GM23338 (cell line): ENCODE results near the gene NLK.

Source experiments
- CREB1 ChIP-seq: fragments of 250-450 bp; sonication (Bioruptor Pico); IDR thresholded peaks from 2 replicates; pipeline ENCODE4 v1.5.0; 2020; ENCODE audit warnings: low read depth, mild to moderate bottlenecking, moderate library complexity
- CTCF ChIP-seq, 2 experiments: fragments of 200-600 bp in 1 of 2; sonication (generic) in 1 of 2; conservative IDR thresholded peaks; 2 replicates each; pipeline versions ENCODE4 v1.5.1 to v1.6.1; 2016 to 2017; ENCODE audit warnings: antibody characterized with exemption in 2 of 2, low read depth in 2 of 2, mild to moderate bottlenecking in 2 of 2, moderate library complexity in 1 of 2
- ETS1 ChIP-seq: IDR thresholded peaks from 2 replicates; pipeline ENCODE4 v1.6.1; 2016; ENCODE audit warnings: antibody characterized with exemption
- EZH2 ChIP-seq: fragments of 200-600 bp; sonication (generic); IDR thresholded peaks from one replicate; pipeline ENCODE4 v1.8.0; 2017; ENCODE audit warnings: antibody characterized with exemption, mild to moderate bottlenecking, low read depth; ENCODE audit not compliant: unreplicated experiment
- EZH2phosphoT487 ChIP-seq: fragments of 200-600 bp; sonication (generic); IDR thresholded peaks from one replicate; pipeline ENCODE4 v1.8.1; 2018; ENCODE audit warnings: antibody characterized with exemption; ENCODE audit not compliant: unreplicated experiment
- JUNB ChIP-seq: IDR thresholded peaks from one replicate; pipeline ENCODE4 v1.6.1; 2016; ENCODE audit warnings: antibody characterized with exemption; ENCODE audit not compliant: unreplicated experiment
- NANOG ChIP-seq: IDR thresholded peaks from 2 replicates; pipeline ENCODE4 v1.6.1; 2016; ENCODE audit warnings: antibody characterized with exemption, borderline replicate concordance
- POLR2AphosphoS5 ChIP-seq: IDR thresholded peaks from 2 replicates; pipeline ENCODE4 v1.6.1; 2016; ENCODE audit warnings: antibody characterized with exemption, low read depth
- STAT1 ChIP-seq: IDR thresholded peaks from one replicate; pipeline ENCODE4 v1.6.1; 2016; ENCODE audit warnings: antibody characterized with exemption; ENCODE audit not compliant: unreplicated experiment
- ZNF114 ChIP-seq: fragments of 250-450 bp; sonication (Bioruptor Pico); IDR thresholded peaks from 2 replicates; pipeline ENCODE4 v1.5.0; 2020; ENCODE audit warnings: mild to moderate bottlenecking, moderate library complexity
- ZNF462 ChIP-seq: fragments of 250-450 bp; sonication (Bioruptor Pico); IDR thresholded peaks from 2 replicates; pipeline ENCODE4 v1.5.0; 2020; ENCODE audit warnings: mild to moderate bottlenecking, moderate library complexity
- TF ChIP-seq, protein P1 (sequence below): IDR thresholded peaks from one replicate; pipeline ENCODE4 v1.6.1; 2018; ENCODE audit warnings: antibody characterized with exemption; ENCODE audit not compliant: unreplicated experiment

GRCh38 chr17:28053725-28054124 is 11.2 kb downstream of the NLK start:
- no peak for TF ChIP-seq ETS1
- TF ChIP-seq EZH2, result no peak
- no peak for TF ChIP-seq JUNB
- no peak for TF ChIP-seq CTCF (conservative IDR thresholded peaks at IDR 0.05; ENCODE audit: low read depth in 2 of 2)
- no peak for TF ChIP-seq EZH2phosphoT487
- TF ChIP-seq, protein P1, sequence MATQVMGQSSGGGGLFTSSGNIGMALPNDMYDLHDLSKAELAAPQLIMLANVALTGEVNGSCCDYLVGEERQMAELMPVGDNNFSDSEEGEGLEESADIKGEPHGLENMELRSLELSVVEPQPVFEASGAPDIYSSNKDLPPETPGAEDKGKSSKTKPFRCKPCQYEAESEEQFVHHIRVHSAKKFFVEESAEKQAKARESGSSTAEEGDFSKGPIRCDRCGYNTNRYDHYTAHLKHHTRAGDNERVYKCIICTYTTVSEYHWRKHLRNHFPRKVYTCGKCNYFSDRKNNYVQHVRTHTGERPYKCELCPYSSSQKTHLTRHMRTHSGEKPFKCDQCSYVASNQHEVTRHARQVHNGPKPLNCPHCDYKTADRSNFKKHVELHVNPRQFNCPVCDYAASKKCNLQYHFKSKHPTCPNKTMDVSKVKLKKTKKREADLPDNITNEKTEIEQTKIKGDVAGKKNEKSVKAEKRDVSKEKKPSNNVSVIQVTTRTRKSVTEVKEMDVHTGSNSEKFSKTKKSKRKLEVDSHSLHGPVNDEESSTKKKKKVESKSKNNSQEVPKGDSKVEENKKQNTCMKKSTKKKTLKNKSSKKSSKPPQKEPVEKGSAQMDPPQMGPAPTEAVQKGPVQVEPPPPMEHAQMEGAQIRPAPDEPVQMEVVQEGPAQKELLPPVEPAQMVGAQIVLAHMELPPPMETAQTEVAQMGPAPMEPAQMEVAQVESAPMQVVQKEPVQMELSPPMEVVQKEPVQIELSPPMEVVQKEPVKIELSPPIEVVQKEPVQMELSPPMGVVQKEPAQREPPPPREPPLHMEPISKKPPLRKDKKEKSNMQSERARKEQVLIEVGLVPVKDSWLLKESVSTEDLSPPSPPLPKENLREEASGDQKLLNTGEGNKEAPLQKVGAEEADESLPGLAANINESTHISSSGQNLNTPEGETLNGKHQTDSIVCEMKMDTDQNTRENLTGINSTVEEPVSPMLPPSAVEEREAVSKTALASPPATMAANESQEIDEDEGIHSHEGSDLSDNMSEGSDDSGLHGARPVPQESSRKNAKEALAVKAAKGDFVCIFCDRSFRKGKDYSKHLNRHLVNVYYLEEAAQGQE, result no peak
- TF ChIP-seq POLR2AphosphoS5, result no peak
- TF ChIP-seq ZNF462 (CRISPR knock-in tag), result no peak
- no peak for TF ChIP-seq STAT1
- TF ChIP-seq CREB1 (CRISPR knock-in tag), result no peak
- TF ChIP-seq NANOG, result no peak
- TF ChIP-seq ZNF114 (CRISPR knock-in tag), result no peak
